Pulmonary artery endothelial cell (primary cell): ENCODE measurements around the gene WDR70. TPM values are rescaled to one million over a fixed set of nuclear protein-coding genes. Genes with fewer than 3 reads are reported as not detected.
"Not testable (repeated sequence)": the region's sequence is repeated elsewhere in the genome, so short reads cannot be mapped to it uniquely, and the experiment has no call there.

ENCODE experiments used
- DNase-seq: peaks from one replicate; pipeline ENCODE4 v3.0.0-alpha.2; 2011; ENCODE audit warnings: low read depth, low spot score
- total RNA-seq: library from RNA; depleted of rRNA; stranded (reverse); fragments of >200 nt; gene quantifications from 2 replicates; pipeline ENCODE4 v1.2.3, GENCODE V29; 2014

WDR70 gene
- total RNA-seq, 1 donor from 2014 or later = 35.9 TPM

- not testable (repeated sequence) for DNase-seq
These were observed 74.1 kb downstream of the WDR70 start for GRCh38 chr5:37453252-37453651.

GRCh38 chr5:37454402-37455055, 75.4 kb downstream of the WDR70 start:
- DNase-seq = not testable (repeated sequence)

GRCh38 chr5:37463191-37464051, 84.3 kb downstream of the WDR70 start:
- not testable (repeated sequence) for DNase-seq

GRCh38 chr5:37464581-37464980, 85.5 kb downstream of the WDR70 start:
- not testable (repeated sequence) for DNase-seq

- DNase-seq = not testable (repeated sequence)
These were observed 90.3 kb downstream of the WDR70 start for GRCh38 chr5:37469383-37469782.

- no peak for DNase-seq
These were observed 92.6 kb downstream of the WDR70 start for GRCh38 chr5:37471666-37472197.

- no peak for DNase-seq
These were observed 98.3 kb downstream of the WDR70 start for GRCh38 chr5:37477426-37477825.

GRCh38 chr5:37478121-37478894, 99.2 kb downstream of the WDR70 start:
- DNase-seq = no peak

GRCh38 chr5:37481395-37481794, 102.3 kb downstream of the WDR70 start:
- DNase-seq = not testable (repeated sequence)

GRCh38 chr5:37490120-37490810, 111.1 kb downstream of the WDR70 start:
- DNase-seq = no peak

- no peak for DNase-seq
These were observed 111.8 kb downstream of the WDR70 start for GRCh38 chr5:37490931-37491330.

GRCh38 chr5:37492778-37493555, 113.8 kb downstream of the WDR70 start:
- DNase-seq = no peak

GRCh38 chr5:37494756-37495155, 115.6 kb downstream of the WDR70 start:
- DNase-seq = no peak

- no peak for DNase-seq
These were observed 116.1 kb downstream of the WDR70 start for GRCh38 chr5:37495210-37495609.

- no peak for DNase-seq
These were observed 116.7 kb downstream of the WDR70 start for GRCh38 chr5:37495668-37496347.

- no peak for DNase-seq
These were observed 117.9 kb downstream of the WDR70 start for GRCh38 chr5:37496902-37497445.

GRCh38 chr5:37501152-37501551, 122.0 kb downstream of the WDR70 start:
- no peak for DNase-seq

- DNase-seq = no peak
These were observed 127.1 kb downstream of the WDR70 start for GRCh38 chr5:37506241-37506640.

- no peak for DNase-seq
These were observed 127.6 kb downstream of the WDR70 start for GRCh38 chr5:37506722-37507121.
